NT2/D1 (cell line): ENCODE results near the gene MON2.
"Not testable (repeated sequence)": the region's sequence is repeated elsewhere in the genome, so short reads cannot be mapped to it uniquely, and the experiment has no call there.

Source experiments
- DNase-seq: peaks from one replicate; pipeline ENCODE4 v3.0.0-alpha.2; 2011; ENCODE audit warnings: low read depth, low spot score
- H3K27me3 ChIP-seq: 2 replicates; pipeline ENCODE4 v1.6.0; 2011; ENCODE audit warnings: mild to moderate bottlenecking; ENCODE audit not compliant: insufficient read length, insufficient read depth
- H3K36me3 ChIP-seq: 2 replicates; pipeline ENCODE4 v1.6.1; 2011; ENCODE audit warnings: mild to moderate bottlenecking, low read length, mixed read lengths; ENCODE audit not compliant: insufficient read depth, insufficient read length
- H3K4me1 ChIP-seq: 2 replicates; pipeline ENCODE4 v1.5.1; 2011; ENCODE audit not compliant: insufficient read depth, insufficient read length
- H3K4me3 ChIP-seq: 2 replicates; pipeline ENCODE4 v1.5.1; 2011; ENCODE audit warnings: low read depth; ENCODE audit not compliant: insufficient read length
- H3K9ac ChIP-seq: 2 replicates; pipeline ENCODE4 v1.6.0; 2011; ENCODE audit warnings: low read depth; ENCODE audit not compliant: insufficient read length
- H3K9me3 ChIP-seq: 2 replicates; pipeline ENCODE4 v1.5.1; 2011; ENCODE audit warnings: mild to moderate bottlenecking, low read length; ENCODE audit not compliant: insufficient read depth
- SUZ12 ChIP-seq: IDR thresholded peaks from 2 replicates; pipeline ENCODE4 v1.6.1; 2011; ENCODE audit not compliant: insufficient read length, insufficient read depth; ENCODE audit errors: extremely low read depth
- YY1 ChIP-seq: IDR thresholded peaks from 2 replicates; pipeline ENCODE4 v1.6.1; 2011; ENCODE audit not compliant: insufficient read length, insufficient read depth
- ZNF274 ChIP-seq: IDR thresholded peaks from 2 replicates; pipeline ENCODE4 v1.6.1; 2011; ENCODE audit warnings: mild to moderate bottlenecking, low read depth, low read length

MON2 gene

DNA sequence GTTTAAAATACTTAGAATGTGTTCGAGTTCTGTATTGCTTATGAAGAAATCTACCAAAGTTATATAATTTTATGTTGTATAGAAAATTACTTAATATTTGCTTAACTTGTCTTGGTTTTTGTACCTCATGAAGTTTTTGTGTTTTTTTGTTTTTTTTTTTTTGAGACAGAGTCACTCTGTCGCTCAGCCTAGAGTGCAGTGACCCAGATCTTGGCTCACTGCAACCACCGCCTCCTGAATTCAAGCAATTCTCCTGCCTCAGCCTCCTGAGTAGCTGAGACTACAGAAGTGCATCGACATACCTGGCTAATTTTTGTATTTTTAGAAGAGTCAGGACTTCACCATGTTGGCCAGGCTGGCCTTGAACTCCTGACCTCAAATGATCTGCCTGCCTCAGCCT, 69.9 kb downstream of the MON2 start:
- no peak for DNase-seq
- Histone ChIP-seq H3K9ac (no peak overlapping the region), H3K4me1 (no peaks in the 10 kb centered on the region), H3K36me3 (peaks cover 57% of the 10 kb centered on the region), H3K4me3 (no peak overlapping the region), H3K27me3 (no peaks in the 10 kb centered on the region), H3K9me3 (no peaks in the 10 kb centered on the region)
- TF ChIP-seq SUZ12, result no peak
- no peak for TF ChIP-seq ZNF274
- no peak for TF ChIP-seq YY1

GRCh38 chr12:62537551-62537950, 70.9 kb downstream of the MON2 start:
- no peak for DNase-seq
- TF ChIP-seq SUZ12 (no peak), YY1 (no peak)
- no peaks in the 10 kb centered on the region for H3K4me1 ChIP-seq
- H3K4me3 ChIP-seq, result no peak overlapping the region
- peaks cover 53% of the 10 kb centered on the region for H3K36me3 ChIP-seq
- no peak overlapping the region for H3K9ac ChIP-seq
- no peaks in the 10 kb centered on the region for H3K27me3 ChIP-seq
- no peaks in the 10 kb centered on the region for H3K9me3 ChIP-seq

DNA sequence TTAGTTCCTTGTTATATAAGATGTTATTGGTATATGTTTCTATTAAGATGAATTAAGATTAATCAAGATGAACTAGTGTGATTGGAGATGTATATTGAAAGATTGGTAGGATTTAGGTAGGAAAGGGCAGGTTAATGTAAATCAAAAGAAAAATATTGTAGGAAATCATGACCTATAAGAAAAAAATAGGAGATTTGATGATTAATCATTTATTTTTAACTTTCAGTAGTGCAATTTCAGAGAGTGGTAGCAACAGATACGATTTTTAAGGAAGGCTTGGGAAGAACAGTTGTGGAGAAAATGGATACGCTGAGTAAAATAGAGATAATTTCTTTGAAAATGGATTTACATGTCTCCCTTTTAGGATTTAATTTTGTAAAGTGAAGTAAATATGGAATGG, 73.7 kb downstream of the MON2 start:
- Histone ChIP-seq H3K4me3 (no peak overlapping the region), H3K4me1 (no peaks in the 10 kb centered on the region), H3K36me3 (peaks cover 53% of the 10 kb centered on the region), H3K9ac (no peak overlapping the region), H3K9me3 (no peaks in the 10 kb centered on the region), H3K27me3 (no peaks in the 10 kb centered on the region)
- no peak for DNase-seq
- TF ChIP-seq YY1 (no peak), SUZ12 (no peak), ZNF274 (no peak)

DNA sequence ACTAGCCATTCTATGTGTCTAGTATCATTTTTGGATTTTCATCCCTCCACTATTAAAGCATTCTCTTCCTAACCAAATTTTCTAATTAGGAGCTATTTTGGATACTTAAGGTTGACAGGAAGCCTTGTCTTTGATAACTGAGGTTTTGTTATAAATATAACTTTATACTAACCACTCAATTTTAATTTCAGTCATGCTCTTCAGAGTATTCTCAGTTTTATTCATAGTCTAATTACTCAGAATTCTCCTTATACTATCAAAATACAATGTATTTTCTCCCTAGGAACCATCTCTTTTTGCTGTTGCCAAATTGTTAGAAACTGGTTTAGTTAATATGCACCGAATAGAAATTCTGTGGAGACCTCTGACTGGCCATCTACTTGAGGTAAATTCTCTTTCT, 76.2 kb downstream of the MON2 start:
- H3K27me3 ChIP-seq, result no peaks in the 10 kb centered on the region
- TF ChIP-seq ZNF274 (no peak), YY1 (no peak), SUZ12 (no peak)
- H3K4me1 ChIP-seq, result no peaks in the 10 kb centered on the region
- H3K9me3 ChIP-seq, result no peaks in the 10 kb centered on the region
- no peak for DNase-seq
- H3K9ac ChIP-seq, result no peak overlapping the region
- peaks cover 55% of the 10 kb centered on the region for H3K36me3 ChIP-seq
- no peak overlapping the region for H3K4me3 ChIP-seq

GRCh38 chr12:62543324-62543723, 76.7 kb downstream of the MON2 start:
- no peaks in the 10 kb centered on the region for H3K9me3 ChIP-seq
- no peak overlapping the region for H3K4me3 ChIP-seq
- H3K9ac ChIP-seq, result no peak overlapping the region
- no peaks in the 10 kb centered on the region for H3K27me3 ChIP-seq
- H3K4me1 ChIP-seq, result no peaks in the 10 kb centered on the region
- TF ChIP-seq SUZ12 (no peak), ZNF274 (no peak), YY1 (no peak)
- peaks cover 55% of the 10 kb centered on the region for H3K36me3 ChIP-seq
- no peak for DNase-seq

DNA sequence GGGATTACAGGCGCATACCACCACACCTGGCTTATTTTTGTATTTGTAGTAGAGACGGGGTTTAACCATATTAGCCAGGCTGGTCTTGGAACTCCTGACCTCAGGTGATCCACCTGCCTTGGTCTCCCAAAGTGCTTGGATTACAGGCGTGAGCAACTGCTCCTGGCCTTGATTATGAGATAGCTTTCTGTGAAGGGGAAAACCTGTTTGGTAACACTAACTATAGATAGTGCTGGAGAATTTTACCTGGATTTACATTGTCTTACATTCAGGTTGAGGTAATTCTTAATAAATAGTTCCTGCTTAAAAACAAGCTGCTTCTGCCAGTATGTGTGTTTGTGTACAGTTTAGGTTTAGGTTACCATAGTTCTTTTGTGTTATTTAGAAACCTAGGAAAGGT, 77.1 kb downstream of the MON2 start:
- Histone ChIP-seq H3K4me1 (no peaks in the 10 kb centered on the region), H3K4me3 (no peak overlapping the region), H3K36me3 (peaks cover 53% of the 10 kb centered on the region), H3K9me3 (no peaks in the 10 kb centered on the region), H3K27me3 (no peaks in the 10 kb centered on the region), H3K9ac (no peak overlapping the region)
- TF ChIP-seq YY1 (no peak), SUZ12 (no peak), ZNF274 (no peak)
- no peak for DNase-seq

DNA sequence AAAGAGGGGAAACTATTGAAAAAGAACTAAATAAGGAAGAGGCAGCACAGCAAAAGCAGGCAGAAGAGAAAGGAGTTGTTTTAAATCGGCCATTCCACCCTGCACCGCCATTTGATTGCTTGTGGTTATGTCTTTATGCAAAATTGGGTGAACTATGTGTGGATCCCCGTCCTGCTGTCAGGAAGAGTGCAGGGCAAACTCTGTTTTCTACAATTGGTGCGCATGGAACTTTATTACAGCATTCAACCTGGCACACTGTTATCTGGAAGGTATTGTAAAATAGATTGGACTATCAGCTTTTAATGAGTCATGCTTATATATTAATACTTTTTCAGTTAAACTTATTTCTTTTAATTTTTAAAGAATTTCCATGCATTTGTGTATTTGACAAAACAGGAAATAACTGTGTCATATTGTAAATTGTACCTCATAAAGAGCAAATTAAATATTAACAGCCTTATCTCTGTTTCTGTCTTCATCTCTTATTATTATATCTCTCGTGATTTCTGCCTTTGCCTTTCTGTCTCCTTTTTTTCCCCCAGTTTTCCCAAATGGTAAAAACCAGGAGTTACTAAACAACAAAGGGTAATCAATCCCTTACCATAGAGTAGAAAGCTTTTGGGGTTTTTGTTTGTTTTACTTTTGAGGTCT, 86.4 kb downstream of the MON2 start:
- no peaks in the 10 kb centered on the region for H3K9me3 ChIP-seq
- H3K36me3 ChIP-seq, result peaks cover 64% of the 10 kb centered on the region
- no peak overlapping the region for H3K4me3 ChIP-seq
- no peaks in the 10 kb centered on the region for H3K4me1 ChIP-seq
- no peak overlapping the region for H3K9ac ChIP-seq
- H3K27me3 ChIP-seq, result no peaks in the 10 kb centered on the region
- TF ChIP-seq ZNF274, result no peak
- no peak for TF ChIP-seq YY1
- no peak for TF ChIP-seq SUZ12
- no peak for DNase-seq

GRCh38 chr12:62559366-62559765, 92.7 kb downstream of the MON2 start:
- not testable (repeated sequence) for H3K9me3 ChIP-seq, H3K4me1 ChIP-seq, H3K9ac ChIP-seq, H3K27me3 ChIP-seq, DNase-seq, H3K4me3 ChIP-seq
- H3K36me3 ChIP-seq, result peaks cover 46% of the 10 kb centered on the region
